Small intestine (tissue), 7 donors: Measurements from ENCODE around the gene MARCHF9. TPM values are rescaled to one million over a fixed set of nuclear protein-coding genes. Genes with fewer than 3 reads are reported as not detected.
"Not testable (repeated sequence)": the region's sequence is repeated elsewhere in the genome, so short reads cannot be mapped to it uniquely, and the experiment has no call there.

Experiments
- DNase-seq, 2 donors: peaks; one replicate each; pipeline versions ENCODE4 v3.0.0 to v3.0.0-alpha.2; 2013
- FAIRE-seq: peaks from 2 replicates; lab custom pipeline; 2012; peaks lifted over from hg19 to GRCh38; lab: Jason Lieb, UNC
- H3K27ac ChIP-seq, 3 donors: one replicate each; pipeline ENCODE4 v1.5.1; 2013; ENCODE audit warnings: low read length in 2 of 3, mild to moderate bottlenecking in 2 of 3, control low read depth in 1 of 3, inconsistent platforms in 1 of 3, low read depth in 1 of 3, moderate library complexity in 1 of 3
- H3K27me3 ChIP-seq, 3 donors: one replicate each; pipeline ENCODE4 v1.6.1; 2013; ENCODE audit warnings: low read length in 3 of 3, inconsistent platforms in 1 of 3; ENCODE audit not compliant: control insufficient read depth in 3 of 3, insufficient read depth in 3 of 3
- H3K36me3 ChIP-seq, 3 donors: one replicate each; pipeline ENCODE4 v1.6.1; 2013; ENCODE audit warnings: low read length in 3 of 3, inconsistent platforms in 1 of 3, low read depth in 1 of 3, mild to moderate bottlenecking in 1 of 3, moderate library complexity in 1 of 3; ENCODE audit not compliant: control insufficient read depth in 3 of 3, insufficient read depth in 2 of 3
- H3K4me1 ChIP-seq, 3 donors: one replicate each; pipeline ENCODE4 v1.6.1; 2013; ENCODE audit warnings: low read length in 2 of 3, inconsistent platforms in 1 of 3, low read depth in 1 of 3, mild to moderate bottlenecking in 1 of 3, moderate library complexity in 1 of 3; ENCODE audit not compliant: control insufficient read depth in 3 of 3, insufficient read depth in 2 of 3
- H3K4me3 ChIP-seq, 3 donors: one replicate each; pipeline ENCODE4 v1.5.1; 2013; ENCODE audit warnings: low read length in 3 of 3, control low read depth in 1 of 3, inconsistent platforms in 1 of 3, low read depth in 1 of 3, mild to moderate bottlenecking in 1 of 3, moderate library complexity in 1 of 3
- H3K9me3 ChIP-seq, 2 donors: one replicate each; pipeline ENCODE4 v1.6.1; 2013; ENCODE audit warnings: low read depth in 1 of 2, low read length in 1 of 2; ENCODE audit not compliant: control insufficient read depth in 2 of 2, insufficient read depth in 1 of 2
- WGBS, 3 donors: extraction: QIAGEN DNeasy Blood & Tissue Kit; methylation state at CpG; one replicate each; pipeline ENCODE4 v1.1.7; 2013; 5-methylcytosine and 5-hydroxymethylcytosine counted together
- polyA plus RNA-seq, 4 donors: library from polyadenylated mRNA; stranded (reverse) in 3 of 4; unstranded in 1 of 4; fragments of 200-250 nt in 3 of 4; fragments of 120-200 nt in 1 of 4; gene quantifications; one replicate each; pipeline versions ENCODE4 v1.2.1 to v1.2.3, GENCODE V29; 2013
- donor health status: healthy with polysubstance abuse.
- donor health status: control.
- donor health status: control.
- donor health status: Bipolar disorder and iron deficiency.
- donor health status: healthy.

MARCHF9 gene
- polyA plus RNA-seq, 4 donors = 8.4 to 29.2 (median 11.4) TPM

GRCh38 chr12:57771873-57772428, 17.0 kb downstream of the MARCHF9 start, which contains the start of gene METTL1:
Gene METTL1 (minus strand): TSS chr12:57772105. CDS start chr12:57772083, 22 bp downstream.
- FAIRE-seq (no peak), DNase-seq (peak; percentile 95 to 98)
- H3K36me3 ChIP-seq = peaks cover 0 to 25% (median 0%) of the 10 kb centered on the region in 3 donors
- peak within 1 kb of the TSS; percentile 62 to 96 (median 83) for H3K4me3 ChIP-seq
- peak within 1 kb of the TSS; percentile 81 to 98 (median 96) for H3K27ac ChIP-seq
- peaks cover 0 to 14% (median 4%) of the 10 kb centered on the region in 3 donors for H3K4me1 ChIP-seq
- 0% methylated on average over 25 to 28 of the region's 28 CpGs for WGBS, 3 donors
- peaks cover 0 to 8% (median 0%) of the 10 kb centered on the region in 3 donors for H3K27me3 ChIP-seq
- H3K9me3 ChIP-seq = no peaks in the 10 kb centered on the region

GRCh38 chr12:57772429-57773322, 17.8 kb downstream of the MARCHF9 start, which contains the start of gene EEF1AKMT3:
Gene EEF1AKMT3 (plus strand): TSS chr12:57772614. CDS start chr12:57772725, 111 bp downstream.
- FAIRE-seq (no peak), DNase-seq (peak in 1 of 2 donors; percentile 62)
- Histone ChIP-seq H3K27ac (peak within 1 kb of the TSS; percentile 81 to 98 (median 96)), H3K36me3 (peaks cover 0 to 28% (median 0%) of the 10 kb centered on the region in 3 donors), H3K4me1 (peaks cover 0 to 11% (median 4%) of the 10 kb centered on the region in 3 donors), H3K4me3 (peak within 1 kb of the TSS; percentile 62 to 96 (median 83)), H3K27me3 (peaks cover 0 to 1% (median 0%) of the 10 kb centered on the region in 3 donors), H3K9me3 (no peaks in the 10 kb centered on the region)
- 2 to 4% (median 3%) methylated on average over 65 to 67 of the region's 67 CpGs for WGBS, 3 donors

DNA sequence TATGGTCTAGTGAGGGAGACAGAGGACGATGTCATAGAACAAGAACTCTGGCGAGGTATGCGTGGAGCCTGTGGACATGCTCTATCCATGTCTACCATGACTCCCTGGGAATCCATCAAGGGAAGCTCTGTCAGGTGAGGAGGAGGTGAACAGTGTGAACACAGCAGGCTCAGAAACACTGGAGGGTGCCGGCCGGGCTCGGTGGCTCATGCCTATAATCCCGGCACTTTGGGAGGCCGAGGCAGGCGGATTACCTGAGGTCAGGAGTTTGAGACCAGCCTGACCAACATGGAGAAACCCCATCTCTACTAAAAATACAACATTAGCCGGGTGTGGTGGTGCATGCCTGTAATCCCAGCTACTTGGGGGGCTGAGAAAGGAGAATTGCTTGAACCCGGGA, 19.7 kb downstream of the MARCHF9 start:
- not testable (repeated sequence) for H3K4me3 ChIP-seq, FAIRE-seq
- 94 to 97% (median 96%) methylated on average over 11 of the region's 11 CpGs for WGBS, 3 donors

DNA sequence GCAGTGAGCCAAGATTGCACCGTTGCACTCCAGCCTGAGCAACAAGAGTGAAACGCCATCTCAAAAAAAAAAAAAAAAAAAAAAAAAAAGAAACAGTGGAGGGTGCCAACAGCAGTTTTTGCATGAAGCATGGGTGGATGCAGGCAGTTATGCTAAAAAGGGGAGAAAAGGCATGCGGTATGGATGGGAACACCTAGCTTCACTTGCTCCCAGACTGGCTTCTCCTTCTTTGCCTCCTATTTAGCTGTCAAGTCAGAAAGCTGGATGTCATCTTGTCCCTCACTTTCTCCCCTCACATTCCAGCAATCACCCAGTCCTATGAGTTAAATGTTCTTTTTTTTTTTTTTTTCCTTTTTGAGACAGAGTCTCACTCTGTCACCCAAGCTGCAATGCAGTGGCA, 20.1 kb downstream of the MARCHF9 start:
- FAIRE-seq = no peak

More for the DNA sequence above, 19.7 kb downstream of the MARCHF9 start:
- H3K27ac ChIP-seq, H3K27me3 ChIP-seq, H3K9me3 ChIP-seq, DNase-seq: not testable (repeated sequence)
- peaks cover 0 to 19% (median 0%) of the 10 kb centered on the region in 3 donors for H3K36me3 ChIP-seq
- H3K4me1 ChIP-seq = peaks cover 0 to 11% (median 6%) of the 10 kb centered on the region in 3 donors

DNA sequence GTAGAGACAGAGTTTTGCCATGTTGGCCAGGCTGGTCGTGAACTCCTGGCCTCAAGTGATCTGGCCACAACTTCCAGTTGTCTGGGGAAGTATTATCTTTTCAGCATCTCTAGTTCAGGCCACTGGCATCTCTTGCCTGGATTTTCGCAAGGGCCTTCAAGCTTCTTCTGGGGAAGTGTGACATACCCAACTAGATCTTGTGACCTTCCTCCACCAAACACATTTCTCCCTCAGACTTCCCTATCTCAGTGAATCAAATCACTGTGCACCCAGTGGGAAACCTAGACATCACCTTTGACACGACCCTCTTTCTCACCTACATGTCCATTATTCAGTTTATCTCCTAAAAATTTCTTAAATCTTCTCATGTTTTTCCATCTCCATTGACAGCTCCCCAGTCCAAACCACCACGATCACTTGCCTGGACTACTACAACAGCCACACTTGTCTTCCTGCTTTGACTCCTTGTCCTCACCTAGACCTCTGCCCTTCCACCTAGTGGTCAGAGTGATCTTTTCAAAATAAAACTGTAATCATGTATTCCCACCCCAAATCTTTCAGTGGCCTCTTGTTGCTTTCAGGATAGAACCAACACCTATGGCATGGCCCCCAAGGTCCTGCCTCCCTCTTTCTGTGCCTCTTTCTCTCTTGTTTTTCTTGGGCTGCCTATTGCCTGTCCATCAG, 20.8 kb downstream of the MARCHF9 start:
- FAIRE-seq (no peak), DNase-seq (no peak)
- H3K27ac ChIP-seq = no peak overlapping the region
- WGBS, 3 donors = 78 to 83% (median 83%) methylated on average over 4 of the region's 4 CpGs
- peaks cover 0 to 18% (median 0%) of the 10 kb centered on the region in 3 donors for H3K36me3 ChIP-seq
- H3K9me3 ChIP-seq = no peaks in the 10 kb centered on the region
- H3K4me3 ChIP-seq = no peak overlapping the region
- no peaks in the 10 kb centered on the region for H3K27me3 ChIP-seq
- peaks cover 0 to 10% (median 6%) of the 10 kb centered on the region in 3 donors for H3K4me1 ChIP-seq

More for the DNA sequence above, 20.1 kb downstream of the MARCHF9 start:
- peaks cover 0 to 20% (median 0%) of the 10 kb centered on the region in 3 donors for H3K36me3 ChIP-seq
- no peak overlapping the region for H3K27ac ChIP-seq
- H3K4me1 ChIP-seq = peaks cover 0 to 11% (median 6%) of the 10 kb centered on the region in 3 donors
- H3K4me3 ChIP-seq = no peak overlapping the region
- H3K9me3 ChIP-seq = no peaks in the 10 kb centered on the region
- 84 to 90% (median 86%) methylated on average over 3 of the region's 3 CpGs for WGBS, 3 donors
- H3K27me3 ChIP-seq = no peaks in the 10 kb centered on the region
- DNase-seq = no peak

DNA sequence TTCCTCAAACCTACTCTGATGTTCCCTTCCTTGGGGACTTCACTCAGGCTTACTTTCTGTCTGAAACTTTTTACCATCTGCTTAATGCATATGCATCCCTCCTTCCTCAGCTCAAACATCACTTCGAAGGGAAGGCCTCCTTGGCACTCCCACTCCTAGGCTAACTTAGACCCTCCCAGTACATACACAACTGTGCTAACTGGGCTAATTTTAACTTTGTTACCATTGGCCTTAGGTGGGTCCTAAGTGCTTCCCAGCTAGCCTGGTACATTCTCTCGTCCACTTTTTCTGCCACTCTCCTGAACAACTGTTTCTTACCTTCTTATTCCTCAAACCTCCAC, 21.3 kb downstream of the MARCHF9 start:
- FAIRE-seq = no peak
- peaks cover 0 to 15% (median 0%) of the 10 kb centered on the region in 3 donors for H3K36me3 ChIP-seq
- H3K4me1 ChIP-seq = peaks cover 0 to 5% (median 4%) of the 10 kb centered on the region in 3 donors
- no peak overlapping the region for H3K4me3 ChIP-seq
- no peaks in the 10 kb centered on the region for H3K9me3 ChIP-seq
- 86 to 98% (median 89%) methylated on average over 2 of the region's 2 CpGs for WGBS, 3 donors
- DNase-seq = no peak
- H3K27ac ChIP-seq = no peak overlapping the region
- H3K27me3 ChIP-seq = no peaks in the 10 kb centered on the region

DNA sequence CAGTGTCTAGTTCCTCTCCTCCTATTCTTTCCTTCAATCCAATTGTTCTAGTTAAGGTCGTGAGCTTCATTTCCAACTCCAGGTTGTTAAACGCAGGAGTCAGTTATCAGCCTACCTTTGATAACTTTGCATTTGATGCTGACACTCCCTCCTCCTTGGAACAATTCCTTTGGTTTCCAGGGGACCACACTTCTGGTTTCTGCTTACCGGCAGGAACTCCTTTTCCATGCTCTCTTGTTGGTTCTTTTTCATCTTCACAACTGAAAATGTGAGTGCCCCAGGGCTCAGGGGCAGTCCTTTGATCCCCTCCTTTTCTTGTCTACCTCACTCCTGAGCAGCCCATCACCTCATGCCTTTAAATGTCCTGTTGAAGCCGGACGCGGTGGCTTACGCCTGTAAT, 22.5 kb downstream of the MARCHF9 start:
- Histone ChIP-seq H3K27me3 (no peaks in the 10 kb centered on the region), H3K4me1 (peaks cover 0 to 2% (median 0%) of the 10 kb centered on the region in 3 donors), H3K4me3 (no peak overlapping the region), H3K36me3 (peaks cover 0 to 15% (median 0%) of the 10 kb centered on the region in 3 donors), H3K27ac (no peak overlapping the region), H3K9me3 (no peaks in the 10 kb centered on the region)
- WGBS, 3 donors = 87 to 90% (median 90%) methylated on average over 7 of the region's 7 CpGs
- DNase-seq = no peak
- FAIRE-seq = no peak

GRCh38 chr12:57777911-57778310, 23.0 kb downstream of the MARCHF9 start:
- H3K4me1 ChIP-seq = peaks cover 0 to 2% (median 0%) of the 10 kb centered on the region in 3 donors
- DNase-seq = no peak
- no peaks in the 10 kb centered on the region for H3K9me3 ChIP-seq
- no peak for FAIRE-seq
- H3K36me3 ChIP-seq = peaks cover 0 to 15% (median 0%) of the 10 kb centered on the region in 3 donors
- 87 to 94% (median 89%) methylated on average over 7 of the region's 7 CpGs for WGBS, 3 donors
- no peaks in the 10 kb centered on the region for H3K27me3 ChIP-seq
- no peak overlapping the region for H3K4me3 ChIP-seq
- H3K27ac ChIP-seq = no peak overlapping the region
